Panc1 (cell line): ENCODE results near the gene SLC25A13. TPM values are rescaled to one million over a fixed set of nuclear protein-coding genes. Genes with fewer than 3 reads are reported as not detected.

Experiments
- ATAC-seq: fragments of 200-7000 bp; cut with Tn5 transposase; 2 replicates; pipeline ENCODE4 v1.9.1; 2020; ENCODE audit warnings: mild to moderate bottlenecking, moderate library complexity
- BruUV-seq: library from RNA; stranded (reverse); fragments of 400-500 nt; replicated peaks from 2 replicates; lab custom pipeline; 2021; lab: Mats Ljungman, UMichigan
- CTCF ChIA-PET: fragments of 300-600 bp; sonication (Branson Sonifier 250); formaldehyde crosslinking; loops from one replicate; lab custom pipeline; 2022; ENCODE audit warnings: antibody characterized with exemption; lab: Charles Lee
- POLR2A ChIA-PET: fragments of 300-600 bp; sonication (Branson Sonifier 250); formaldehyde crosslinking; loops from one replicate; lab custom pipeline; 2022; ENCODE audit warnings: antibody characterized with exemption; lab: Charles Lee
- DNase-seq: peaks from one replicate; pipeline ENCODE4 v3.0.0-alpha.2; 2010; ENCODE audit warnings: low read depth, low spot score
- H3K27ac ChIP-seq: 2 replicates; pipeline ENCODE4 v1.5.1; 2011; ENCODE audit warnings: mild to moderate bottlenecking, low read length, inconsistent platforms
- H3K27me3 ChIP-seq: fragments of 200-500 bp; sonication (Bioruptor generic); 2 replicates; pipeline ENCODE4 v1.6.0; 2014; ENCODE audit warnings: low read length, inconsistent platforms; ENCODE audit not compliant: control insufficient read depth, insufficient read depth
- H3K36me3 ChIP-seq: fragments of 200-500 bp; sonication (Bioruptor generic); 2 replicates; pipeline ENCODE4 v1.5.1; 2014; ENCODE audit warnings: inconsistent platforms, mild to moderate bottlenecking, low read length, moderate library complexity; ENCODE audit not compliant: control insufficient read depth, insufficient read depth
- H3K4me1 ChIP-seq: 2 replicates; pipeline ENCODE4 v1.5.1; 2011; ENCODE audit warnings: inconsistent platforms, mild to moderate bottlenecking, low read length, moderate library complexity; ENCODE audit not compliant: control insufficient read depth, insufficient read depth
- H3K4me3 ChIP-seq, 2 experiments: 2 replicates each; pipeline ENCODE4 v1.5.1; 2011 to 2012; ENCODE audit warnings: low read depth in 2 of 2, low read length in 2 of 2, mild to moderate bottlenecking in 2 of 2, inconsistent platforms in 1 of 2, moderate library complexity in 1 of 2
- H3K9me3 ChIP-seq: fragments of 200-500 bp; sonication (Bioruptor generic); 2 replicates; pipeline ENCODE4 v1.5.1; 2014; ENCODE audit warnings: low read depth, mild to moderate bottlenecking, inconsistent platforms, low read length, moderate library complexity; ENCODE audit not compliant: control insufficient read depth, insufficient read depth
- POLR2AphosphoS5 ChIP-seq: IDR thresholded peaks from 2 replicates; pipeline ENCODE4 v1.6.1; 2012; ENCODE audit warnings: mild to moderate bottlenecking, low read depth, low read length, moderate library complexity
- SIN3A ChIP-seq: IDR thresholded peaks from 2 replicates; pipeline ENCODE4 v1.6.1; 2012; ENCODE audit warnings: low read depth, mild to moderate bottlenecking, low read length, moderate library complexity, borderline replicate concordance; ENCODE audit not compliant: insufficient read depth
- TCF7L2 ChIP-seq: IDR thresholded peaks from 2 replicates; pipeline ENCODE4 v1.6.1; 2011; ENCODE audit warnings: mild to moderate bottlenecking, low read depth, low read length, inconsistent platforms
- in situ Hi-C: cut with HindIII; loops from 2 replicates; pipeline ENCODE4 v1.10.0; 2016; ENCODE audit warnings: low sequenced_read_pairs, low pct_unique_long_range_greater_than_20kb
- intact Hi-C: fragments of 100-400 bp; cut with micrococcal nuclease; formaldehyde crosslinking; loops from one replicate; pipeline ENCODE4 v1.10.0; 2022; ENCODE audit not compliant: unreplicated experiment
- total RNA-seq: library from RNA; stranded (reverse); gene quantifications from one replicate; pipeline ENCODE4 v1.2.1, GENCODE V29; 2021; ENCODE audit not compliant: unreplicated experiment
- TF ChIP-seq, protein P1 (sequence below), 2 experiments: IDR thresholded peaks; 2 replicates each; pipeline ENCODE4 v1.6.1; 2011 to 2012; ENCODE audit warnings: low read depth in 2 of 2, control low read depth in 1 of 2, low read length in 1 of 2, mild to moderate bottlenecking in 1 of 2, moderate library complexity in 1 of 2; ENCODE audit not compliant: insufficient read depth in 1 of 2
- TF ChIP-seq, protein P2 (sequence below): fragments of 450-650 bp; IDR thresholded peaks from 2 replicates; pipeline ENCODE4 v1.5.1; 2017; ENCODE audit warnings: mild to moderate bottlenecking

Gene SLC25A13
- total RNA-seq, 1 experiment from 2014 or later, result 69.4 TPM

DNA sequence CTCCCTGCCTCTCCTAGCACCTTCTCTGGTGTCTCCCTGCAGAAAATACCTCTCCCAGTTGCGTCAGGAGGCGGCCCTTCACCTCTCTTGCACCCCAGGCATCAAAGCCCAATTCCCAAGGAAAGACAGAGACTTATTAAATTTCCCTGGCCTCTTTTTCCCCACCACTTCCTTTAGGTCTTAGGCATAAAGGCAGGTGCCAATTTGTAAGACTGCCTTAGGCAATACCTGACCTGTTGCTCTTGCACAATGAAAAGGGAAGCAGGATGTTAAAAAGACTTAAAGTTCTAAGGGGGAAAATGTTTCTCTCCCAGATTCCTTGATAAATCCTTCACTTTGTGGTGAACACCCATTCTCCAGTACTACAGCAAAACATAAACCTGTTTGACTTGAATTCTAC lies 186.7 kb downstream of the SLC25A13 start:
- ChIA-PET POLR2A (no interaction called here), CTCF (no interaction called here)
- H3K4me3 ChIP-seq, result no peak overlapping the region
- no peaks in the 10 kb centered on the region for H3K9me3 ChIP-seq
- H3K27me3 ChIP-seq, result no peaks in the 10 kb centered on the region
- peaks cover 9% of the 10 kb centered on the region for H3K36me3 ChIP-seq
- BruUV-seq, result no TSS peak
- no peaks in the 10 kb centered on the region for H3K4me1 ChIP-seq
- DNase-seq (no peak), ATAC-seq (no peak)
- TF ChIP-seq, protein P1, sequence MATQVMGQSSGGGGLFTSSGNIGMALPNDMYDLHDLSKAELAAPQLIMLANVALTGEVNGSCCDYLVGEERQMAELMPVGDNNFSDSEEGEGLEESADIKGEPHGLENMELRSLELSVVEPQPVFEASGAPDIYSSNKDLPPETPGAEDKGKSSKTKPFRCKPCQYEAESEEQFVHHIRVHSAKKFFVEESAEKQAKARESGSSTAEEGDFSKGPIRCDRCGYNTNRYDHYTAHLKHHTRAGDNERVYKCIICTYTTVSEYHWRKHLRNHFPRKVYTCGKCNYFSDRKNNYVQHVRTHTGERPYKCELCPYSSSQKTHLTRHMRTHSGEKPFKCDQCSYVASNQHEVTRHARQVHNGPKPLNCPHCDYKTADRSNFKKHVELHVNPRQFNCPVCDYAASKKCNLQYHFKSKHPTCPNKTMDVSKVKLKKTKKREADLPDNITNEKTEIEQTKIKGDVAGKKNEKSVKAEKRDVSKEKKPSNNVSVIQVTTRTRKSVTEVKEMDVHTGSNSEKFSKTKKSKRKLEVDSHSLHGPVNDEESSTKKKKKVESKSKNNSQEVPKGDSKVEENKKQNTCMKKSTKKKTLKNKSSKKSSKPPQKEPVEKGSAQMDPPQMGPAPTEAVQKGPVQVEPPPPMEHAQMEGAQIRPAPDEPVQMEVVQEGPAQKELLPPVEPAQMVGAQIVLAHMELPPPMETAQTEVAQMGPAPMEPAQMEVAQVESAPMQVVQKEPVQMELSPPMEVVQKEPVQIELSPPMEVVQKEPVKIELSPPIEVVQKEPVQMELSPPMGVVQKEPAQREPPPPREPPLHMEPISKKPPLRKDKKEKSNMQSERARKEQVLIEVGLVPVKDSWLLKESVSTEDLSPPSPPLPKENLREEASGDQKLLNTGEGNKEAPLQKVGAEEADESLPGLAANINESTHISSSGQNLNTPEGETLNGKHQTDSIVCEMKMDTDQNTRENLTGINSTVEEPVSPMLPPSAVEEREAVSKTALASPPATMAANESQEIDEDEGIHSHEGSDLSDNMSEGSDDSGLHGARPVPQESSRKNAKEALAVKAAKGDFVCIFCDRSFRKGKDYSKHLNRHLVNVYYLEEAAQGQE (IDR thresholded peaks at IDR 0.05; ENCODE audit: insufficient read depth in 1 of 2, low read depth in 2 of 2, low read length in 1 of 2), result no peak
- TF ChIP-seq, protein P2, sequence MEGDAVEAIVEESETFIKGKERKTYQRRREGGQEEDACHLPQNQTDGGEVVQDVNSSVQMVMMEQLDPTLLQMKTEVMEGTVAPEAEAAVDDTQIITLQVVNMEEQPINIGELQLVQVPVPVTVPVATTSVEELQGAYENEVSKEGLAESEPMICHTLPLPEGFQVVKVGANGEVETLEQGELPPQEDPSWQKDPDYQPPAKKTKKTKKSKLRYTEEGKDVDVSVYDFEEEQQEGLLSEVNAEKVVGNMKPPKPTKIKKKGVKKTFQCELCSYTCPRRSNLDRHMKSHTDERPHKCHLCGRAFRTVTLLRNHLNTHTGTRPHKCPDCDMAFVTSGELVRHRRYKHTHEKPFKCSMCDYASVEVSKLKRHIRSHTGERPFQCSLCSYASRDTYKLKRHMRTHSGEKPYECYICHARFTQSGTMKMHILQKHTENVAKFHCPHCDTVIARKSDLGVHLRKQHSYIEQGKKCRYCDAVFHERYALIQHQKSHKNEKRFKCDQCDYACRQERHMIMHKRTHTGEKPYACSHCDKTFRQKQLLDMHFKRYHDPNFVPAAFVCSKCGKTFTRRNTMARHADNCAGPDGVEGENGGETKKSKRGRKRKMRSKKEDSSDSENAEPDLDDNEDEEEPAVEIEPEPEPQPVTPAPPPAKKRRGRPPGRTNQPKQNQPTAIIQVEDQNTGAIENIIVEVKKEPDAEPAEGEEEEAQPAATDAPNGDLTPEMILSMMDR, result no peak
- TF ChIP-seq TCF7L2 (no peak), SIN3A (no peak), POLR2AphosphoS5 (no peak)
- intact Hi-C loops (no loop called here), in situ Hi-C loops (no loop called here)
- H3K27ac ChIP-seq, result no peak overlapping the region

DNA sequence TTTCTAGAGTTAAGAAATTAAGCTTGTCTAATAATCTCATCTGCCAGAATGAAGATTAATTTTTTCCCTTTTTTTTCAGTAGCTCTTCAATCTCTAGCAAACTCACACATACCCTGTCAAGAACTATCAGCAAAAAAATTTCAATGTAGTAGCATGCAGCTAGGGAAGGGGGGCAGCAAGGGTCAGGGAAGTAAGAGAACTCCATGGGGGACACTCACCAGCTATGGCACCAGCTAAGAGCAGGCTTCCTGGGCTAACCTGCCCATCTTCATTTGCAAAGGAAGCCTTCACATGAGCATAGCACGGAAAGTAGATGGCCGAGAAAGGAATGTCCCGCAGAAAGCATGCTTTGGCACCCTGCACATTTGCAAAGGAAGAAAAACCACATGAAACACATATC lies 190.4 kb downstream of the SLC25A13 start:
- Histone ChIP-seq H3K36me3 (peaks cover 22% of the 10 kb centered on the region), H3K9me3 (no peaks in the 10 kb centered on the region), H3K27ac (no peak overlapping the region), H3K4me1 (no peaks in the 10 kb centered on the region), H3K4me3 (no peak overlapping the region), H3K27me3 (no peaks in the 10 kb centered on the region)
- BruUV-seq, result no TSS peak
- intact Hi-C loops, result no loop called here
- ATAC-seq (no peak), DNase-seq (no peak)
- POLR2A ChIA-PET, result no interaction called here
- TF ChIP-seq POLR2AphosphoS5, result no peak
- TF ChIP-seq, protein P2, result no peak
- TF ChIP-seq SIN3A, result no peak
- TF ChIP-seq, protein P1 (IDR thresholded peaks at IDR 0.05; ENCODE audit: insufficient read depth in 1 of 2, low read depth in 2 of 2, low read length in 1 of 2), result no peak
- CTCF ChIA-PET, result no interaction called here
- in situ Hi-C loops, result no loop called here
